ENCODE results near the gene FAM72A.
"Not testable (repeated sequence)": the region's sequence is repeated elsewhere in the genome, so short reads cannot be mapped to it uniquely, and the experiment has no call there.

The FAM72A gene

DNA sequence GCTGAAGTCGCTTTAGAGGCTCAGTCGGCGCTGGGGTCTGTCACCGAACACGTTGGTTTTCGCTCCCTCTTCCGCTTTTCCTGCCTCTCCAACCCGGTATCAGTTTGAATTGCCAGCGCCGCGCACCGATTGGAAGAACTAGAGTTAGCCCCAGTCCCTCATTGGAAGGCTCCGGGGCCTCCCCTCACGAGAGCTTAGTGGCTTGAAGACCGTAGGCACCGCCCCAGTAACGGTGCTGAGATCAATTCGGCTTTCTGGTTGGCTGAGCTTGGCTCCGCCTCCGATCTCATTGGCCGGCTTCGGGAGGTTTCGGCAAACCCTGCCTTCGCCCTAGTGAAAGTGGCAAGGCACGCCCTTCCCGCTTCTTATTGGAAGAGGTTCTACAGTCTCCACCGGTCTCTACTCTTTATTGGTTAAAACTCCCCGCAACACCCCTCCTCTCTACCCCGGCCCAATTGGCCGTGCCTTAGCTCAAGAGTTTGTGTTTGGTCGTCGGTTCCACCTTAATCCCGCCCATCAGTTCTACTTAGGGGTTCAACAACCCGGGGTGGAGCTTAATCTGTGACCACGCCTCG, at the start of gene FAM72A:
TSS of gene FAM72A (minus strand) at position 51 of the 575 bp plus-strand sequence. CDS start 814 bp downstream, outside the sequence.
- H3K4me3 ChIP-seq (ENCODE audit: low read depth, low read length) = peak within 1 kb of the TSS; percentile 49
- DNase-seq (ENCODE audit: low read depth, low spot score) = peak; percentile 100
- in situ Hi-C loops (cut with HindIII; ENCODE audit: low sequenced_read_pairs) = not testable (repeated sequence)

DNA sequence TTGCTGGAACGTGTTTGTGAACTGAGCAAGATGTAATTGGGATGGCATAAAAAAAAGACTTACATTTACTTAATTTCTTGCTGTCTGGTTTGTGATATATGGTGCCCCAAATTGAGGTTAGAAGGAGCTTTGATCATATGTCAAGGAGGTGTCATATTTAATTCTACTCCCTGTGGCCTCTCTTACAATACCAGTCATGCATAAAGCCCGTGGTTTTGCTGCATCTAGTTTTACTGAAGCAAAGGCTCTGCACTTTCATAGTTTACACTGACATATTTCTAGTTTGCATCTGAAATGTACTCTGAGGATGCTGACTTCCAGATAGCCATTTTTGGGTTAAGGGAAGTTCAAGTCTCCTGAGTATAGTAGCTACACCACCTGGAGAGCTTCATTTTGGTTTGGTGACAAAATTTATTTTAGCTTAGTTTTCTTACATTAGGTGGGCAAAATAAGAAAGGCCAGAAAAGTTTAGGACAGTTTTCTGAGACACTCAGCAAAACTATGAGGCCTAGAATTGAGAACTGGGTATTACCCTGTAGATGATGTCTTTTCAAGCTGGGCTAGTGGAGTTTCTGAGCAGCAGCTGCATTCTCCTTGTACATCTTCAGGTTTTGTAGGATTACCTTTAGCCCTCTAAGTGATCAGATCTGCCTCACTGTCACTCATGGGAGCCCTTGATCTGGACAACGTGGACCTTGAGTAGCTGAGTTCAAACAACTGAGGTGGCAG, 48.5 kb upstream of the FAM72A start:
- DNase-seq (ENCODE audit: low read depth, low spot score); in situ Hi-C loops (cut with HindIII; ENCODE audit: low sequenced_read_pairs); H3K4me3 ChIP-seq (ENCODE audit: low read depth, low read length): not testable (repeated sequence)

DNA sequence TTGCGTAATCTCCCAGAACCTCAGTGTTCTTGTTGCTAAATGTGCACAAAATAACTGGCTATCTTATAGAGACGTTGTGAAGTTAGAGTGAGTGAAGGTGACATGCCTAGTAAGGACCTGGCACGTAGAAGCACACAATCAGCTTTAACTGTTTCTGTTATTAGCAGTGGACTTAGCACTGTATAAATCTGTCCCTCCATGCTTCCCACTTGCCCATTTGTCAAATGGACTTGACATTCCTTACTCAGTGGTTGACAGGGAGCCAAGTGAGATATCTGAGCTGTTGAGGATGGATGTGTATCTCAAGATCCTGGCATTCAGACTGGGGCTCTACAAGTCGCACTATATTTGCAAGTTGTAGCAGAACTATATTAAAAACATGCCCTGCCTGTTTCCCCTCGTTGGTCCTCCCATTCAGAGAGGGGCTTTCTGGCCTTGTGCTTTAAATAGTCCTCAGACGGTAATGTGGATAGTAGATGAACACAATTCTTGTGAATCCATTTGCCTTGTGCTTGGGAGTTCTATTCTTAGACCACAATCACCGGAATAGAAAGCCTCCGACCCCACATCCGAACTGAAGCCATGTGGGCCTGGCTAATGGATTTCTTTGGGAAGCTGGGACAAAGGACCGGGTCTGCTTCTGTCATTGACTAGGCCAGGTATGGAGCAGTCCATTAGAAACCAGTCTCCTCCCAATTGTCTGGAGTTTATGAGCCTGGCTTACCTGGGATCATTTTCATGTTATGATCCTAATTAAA, 43.7 kb upstream of the FAM72A start:
- DNase-seq (ENCODE audit: low read depth, low spot score); H3K4me3 ChIP-seq (ENCODE audit: low read depth, low read length); in situ Hi-C loops (cut with HindIII; ENCODE audit: low sequenced_read_pairs): not testable (repeated sequence)

GRCh38 chr1:206245479-206245878, 42.8 kb upstream of the FAM72A start:
- DNase-seq (ENCODE audit: low read depth, low spot score); in situ Hi-C loops (cut with HindIII; ENCODE audit: low sequenced_read_pairs); H3K4me3 ChIP-seq (ENCODE audit: low read depth, low read length): not testable (repeated sequence)

DNA sequence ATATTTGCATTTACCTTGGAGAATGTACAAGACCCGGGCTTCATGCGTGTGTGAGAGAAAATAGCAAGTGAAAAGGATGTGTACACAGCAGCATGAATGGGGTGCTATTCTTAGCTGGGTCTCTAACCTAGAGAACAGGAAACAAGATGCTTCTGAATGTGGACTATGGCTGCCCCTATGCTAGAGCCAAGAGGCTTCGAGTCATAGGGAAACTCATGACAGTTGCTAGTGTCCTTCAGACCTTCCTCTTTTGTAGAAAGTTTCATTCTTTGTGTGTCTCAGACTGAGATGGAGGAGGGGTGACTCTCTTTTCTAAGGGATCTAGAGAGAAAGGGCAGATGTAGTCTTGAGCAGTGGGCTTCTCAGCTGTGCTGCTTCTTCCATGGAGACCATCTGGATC, 40.7 kb upstream of the FAM72A start:
- in situ Hi-C loops (cut with HindIII; ENCODE audit: low sequenced_read_pairs); H3K4me3 ChIP-seq (ENCODE audit: low read depth, low read length); DNase-seq (ENCODE audit: low read depth, low spot score): not testable (repeated sequence)

- DNase-seq (ENCODE audit: low read depth, low spot score) = peak; percentile 0
- H3K4me3 ChIP-seq (ENCODE audit: low read depth, low read length); in situ Hi-C loops (cut with HindIII; ENCODE audit: low sequenced_read_pairs): not testable (repeated sequence)
Measured at GRCh38 chr1:206240288-206240687, 37.6 kb upstream of the FAM72A start.

DNA sequence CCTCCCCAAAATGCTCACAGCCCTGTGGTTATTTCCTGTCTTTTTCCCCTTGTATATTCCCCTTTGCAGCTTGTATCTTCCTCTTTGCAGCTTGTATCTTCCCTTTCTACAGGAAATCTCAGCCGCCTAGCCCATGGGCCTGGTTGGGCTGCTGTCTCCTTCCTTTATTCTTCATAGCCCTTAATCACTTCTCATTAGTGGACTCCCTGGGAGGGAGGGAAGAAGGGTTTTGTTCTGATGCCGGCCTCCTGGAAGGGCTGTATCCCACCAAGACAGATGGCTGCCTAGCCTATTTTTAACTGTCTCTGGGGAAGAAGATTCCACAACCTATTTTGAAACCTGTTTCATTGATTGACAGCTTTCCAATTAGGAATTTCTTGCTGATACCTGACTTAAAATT, 32.6 kb upstream of the FAM72A start:
- not testable (repeated sequence) for DNase-seq (ENCODE audit: low read depth, low spot score); H3K4me3 ChIP-seq (ENCODE audit: low read depth, low read length)

GRCh38 chr1:206234189-206234916, 31.7 kb upstream of the FAM72A start:
- DNase-seq (ENCODE audit: low read depth, low spot score); in situ Hi-C loops (cut with HindIII; ENCODE audit: low sequenced_read_pairs); H3K4me3 ChIP-seq (ENCODE audit: low read depth, low read length): not testable (repeated sequence)

More for the DNA sequence above, 32.6 kb upstream of the FAM72A start:
- in situ Hi-C loops (cut with HindIII; ENCODE audit: low sequenced_read_pairs) = not testable (repeated sequence)

GRCh38 chr1:206232970-206233645, 30.5 kb upstream of the FAM72A start:
- in situ Hi-C loops (cut with HindIII; ENCODE audit: low sequenced_read_pairs); H3K4me3 ChIP-seq (ENCODE audit: low read depth, low read length); DNase-seq (ENCODE audit: low read depth, low spot score): not testable (repeated sequence)

DNA sequence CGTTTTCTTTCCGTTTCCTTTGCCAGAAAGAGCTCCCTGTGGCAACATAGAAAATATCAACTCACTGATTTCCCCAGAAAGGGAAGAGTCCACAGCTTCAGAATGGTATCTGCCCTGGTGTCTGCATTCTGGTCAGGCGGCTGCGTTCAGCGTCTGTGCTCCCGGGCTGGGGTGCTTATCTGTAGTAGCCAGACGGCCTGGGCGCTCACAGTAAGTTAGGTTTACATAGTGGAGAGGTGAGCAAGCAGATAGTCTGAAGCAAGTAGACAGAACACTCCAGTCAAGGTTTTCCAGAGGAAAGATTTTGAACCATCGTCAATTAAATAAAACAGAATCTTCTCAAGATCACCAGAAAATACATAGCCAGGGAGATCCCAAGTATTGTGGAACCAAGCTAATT, 29.4 kb upstream of the FAM72A start:
- H3K4me3 ChIP-seq (ENCODE audit: low read depth, low read length); DNase-seq (ENCODE audit: low read depth, low spot score); in situ Hi-C loops (cut with HindIII; ENCODE audit: low sequenced_read_pairs): not testable (repeated sequence)

- H3K4me3 ChIP-seq (ENCODE audit: low read depth, low read length); in situ Hi-C loops (cut with HindIII; ENCODE audit: low sequenced_read_pairs); DNase-seq (ENCODE audit: low read depth, low spot score): not testable (repeated sequence)
Measured at GRCh38 chr1:206229286-206229685, 26.6 kb upstream of the FAM72A start.

GRCh38 chr1:206226886-206227285, 24.2 kb upstream of the FAM72A start:
- DNase-seq (ENCODE audit: low read depth, low spot score); H3K4me3 ChIP-seq (ENCODE audit: low read depth, low read length); in situ Hi-C loops (cut with HindIII; ENCODE audit: low sequenced_read_pairs): not testable (repeated sequence)

DNA sequence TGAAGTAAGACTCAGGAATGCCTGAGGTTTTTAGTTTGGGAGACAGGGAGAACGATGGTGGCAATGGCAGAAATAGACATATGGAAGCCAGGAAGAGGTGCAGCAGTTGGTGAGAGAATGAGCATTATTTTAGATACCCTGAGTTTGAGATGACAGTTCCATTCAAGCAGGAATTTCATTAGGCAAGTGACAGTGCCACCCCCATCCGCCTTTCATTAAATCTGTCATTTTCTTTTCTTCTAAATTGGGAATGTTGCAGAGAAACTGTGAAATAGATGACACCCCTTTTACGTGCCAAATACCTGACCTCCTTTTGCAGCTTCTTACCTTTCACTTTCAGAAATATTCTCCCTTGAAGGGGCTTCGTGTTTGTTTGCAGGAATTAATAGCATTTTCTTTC, 22.7 kb upstream of the FAM72A start:
- in situ Hi-C loops (cut with HindIII; ENCODE audit: low sequenced_read_pairs); H3K4me3 ChIP-seq (ENCODE audit: low read depth, low read length); DNase-seq (ENCODE audit: low read depth, low spot score): not testable (repeated sequence)

- H3K4me3 ChIP-seq (ENCODE audit: low read depth, low read length); in situ Hi-C loops (cut with HindIII; ENCODE audit: low sequenced_read_pairs); DNase-seq (ENCODE audit: low read depth, low spot score): not testable (repeated sequence)
Measured at GRCh38 chr1:206224190-206224776, 21.6 kb upstream of the FAM72A start.

DNA sequence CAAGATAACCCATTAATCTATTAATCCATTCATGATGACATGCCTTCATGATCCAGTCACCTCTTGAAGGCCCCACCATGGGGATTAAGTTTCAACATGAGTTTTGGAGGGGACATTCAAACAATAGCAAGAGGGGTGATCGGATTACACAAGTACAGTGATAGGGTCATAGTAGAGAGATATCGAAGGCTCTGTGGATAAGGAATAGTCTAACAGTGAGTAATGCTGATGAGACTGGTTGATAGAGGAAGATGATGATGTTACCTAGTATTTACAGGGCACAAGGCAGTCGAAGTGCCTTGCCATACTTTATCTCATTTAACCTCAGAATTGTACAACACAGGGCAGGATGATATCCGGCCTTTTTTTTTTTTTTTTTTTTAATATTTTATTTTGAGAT, 18.9 kb upstream of the FAM72A start:
- in situ Hi-C loops (cut with HindIII; ENCODE audit: low sequenced_read_pairs); DNase-seq (ENCODE audit: low read depth, low spot score); H3K4me3 ChIP-seq (ENCODE audit: low read depth, low read length): not testable (repeated sequence)

DNA sequence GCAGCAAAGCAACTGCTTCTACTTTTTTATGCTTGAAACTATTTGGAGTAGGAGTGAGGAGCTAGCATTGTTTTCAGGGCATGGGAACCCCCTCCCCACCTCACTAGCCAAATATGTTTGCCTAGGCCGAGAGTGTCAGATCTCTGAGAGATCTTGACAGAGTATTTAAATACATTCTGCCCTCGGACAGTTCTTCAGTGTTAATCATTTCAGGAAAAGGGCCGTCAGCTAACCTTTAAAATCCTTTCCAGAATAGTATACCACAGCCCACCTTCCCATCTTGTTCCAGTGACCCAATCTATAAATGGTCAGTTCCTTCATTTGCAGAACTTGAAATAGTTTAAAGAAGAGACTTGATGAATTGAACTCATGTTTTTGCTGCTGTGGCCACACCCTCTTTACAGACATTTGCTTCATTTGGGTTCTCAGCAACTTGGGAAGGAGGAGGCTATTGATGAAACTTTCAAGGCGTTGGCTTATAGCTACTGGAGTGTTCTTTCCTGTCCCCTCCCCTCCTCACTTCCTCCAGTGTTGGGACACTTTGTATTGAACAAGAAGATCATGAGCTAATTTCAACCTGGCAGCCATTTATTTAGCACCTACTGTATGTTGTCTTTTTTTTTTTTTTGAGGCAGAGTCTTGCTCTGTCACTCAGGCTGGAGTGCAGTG, 17.8 kb upstream of the FAM72A start:
- H3K4me3 ChIP-seq (ENCODE audit: low read depth, low read length); in situ Hi-C loops (cut with HindIII; ENCODE audit: low sequenced_read_pairs): not testable (repeated sequence)
- peak; percentile 3 for DNase-seq (ENCODE audit: low read depth, low spot score)
